B cell (primary cell): ENCODE data around the gene S100A14. TPM values are rescaled to one million over a fixed set of nuclear protein-coding genes. Genes with fewer than 3 reads are reported as not detected.
"Not testable (repeated sequence)": the region's sequence is repeated elsewhere in the genome, so short reads cannot be mapped to it uniquely, and the experiment has no call there.

Experiments used
- ATAC-seq: fragments of 200-7000 bp; cut with Tn5 transposase; one replicate; pipeline ENCODE4 v1.10.0; 2021; ENCODE audit warnings: low read depth, mild to moderate bottlenecking, moderate number of reproducible peaks, moderate library complexity
- CTCF ChIA-PET: fragments of 350-600 bp; sonication (Branson Sonifier 250); formaldehyde crosslinking; loops from one replicate; lab custom pipeline; 2021; ENCODE audit warnings: antibody characterized with exemption, inconsistent platforms; lab: Charles Lee
- POLR2A ChIA-PET: fragments of 350-600 bp; sonication (Branson Sonifier 250); formaldehyde crosslinking; loops from one replicate; lab custom pipeline; 2021; ENCODE audit warnings: antibody characterized with exemption; lab: Charles Lee
- DNase-seq: peaks from one replicate; pipeline ENCODE4 v3.0.0; 2013
- H2AFZ ChIP-seq: 2 replicates; pipeline ENCODE4 v1.6.1; 2012; ENCODE audit warnings: mild to moderate bottlenecking, low read depth, low read length; ENCODE audit not compliant: insufficient read depth, poor library complexity, severe bottlenecking
- H3K27ac ChIP-seq, 2 donors: 1 replicate in 1 of 2; 2 replicates in 1 of 2; pipeline ENCODE4 v1.5.1; 2012 to 2013; ENCODE audit warnings: low read length in 2 of 2, mild to moderate bottlenecking in 2 of 2, moderate library complexity in 1 of 2
- H3K27me3 ChIP-seq, 4 experiments: fragments of 200-600 bp in 1 of 4; sonication (generic) in 1 of 4; replicated peaks in 1 of 4; 1 replicate in 2 of 4; 2 replicates in 2 of 4; pipeline versions ENCODE4 v1.6.1 to v1.7.0; 2013 to 2016; ENCODE audit warnings: low read length in 3 of 4, mild to moderate bottlenecking in 2 of 4, mixed read lengths in 1 of 4, moderate library complexity in 1 of 4; ENCODE audit not compliant: insufficient read depth in 4 of 4, control insufficient read depth in 3 of 4; ENCODE audit errors: control extremely low read depth in 1 of 4
- H3K36me3 ChIP-seq, 2 experiments: replicated peaks in 1 of 2; 1 replicate in 1 of 2; 2 replicates in 1 of 2; pipeline versions ENCODE4 v1.6.1 to v1.7.1; 2013; ENCODE audit warnings: low read length in 1 of 2; ENCODE audit not compliant: insufficient read depth in 2 of 2, control insufficient read depth in 1 of 2; ENCODE audit errors: control extremely low read depth in 1 of 2, extremely low read depth in 1 of 2
- H3K4me1 ChIP-seq, 2 donors: fragments of 200-600 bp in 1 of 2; sonication (generic) in 1 of 2; 1 replicate in 1 of 2; 2 replicates in 1 of 2; pipeline versions ENCODE4 v1.5.1 to v1.6.1; 2013 to 2017; ENCODE audit warnings: low read length in 2 of 2; ENCODE audit not compliant: control insufficient read depth in 2 of 2, insufficient read depth in 2 of 2
- H3K4me2 ChIP-seq: replicated peaks from 2 replicates; pipeline ENCODE3; 2012; ENCODE audit warnings: mild to moderate bottlenecking, low read depth, low read length; ENCODE audit not compliant: poor library complexity, severe bottlenecking
- H3K4me3 ChIP-seq, 5 experiments: fragments of 200-600 bp in 1 of 5; sonication (generic) in 1 of 5; 1 replicate in 3 of 5; 2 replicates in 2 of 5; pipeline versions ENCODE4 v1.5.1 to v1.7.0; 2011 to 2016; ENCODE audit warnings: low read length in 4 of 5, mild to moderate bottlenecking in 4 of 5, low read depth in 2 of 5, control low read depth in 1 of 5, moderate library complexity in 1 of 5; ENCODE audit not compliant: insufficient read depth in 1 of 5; ENCODE audit errors: control extremely low read depth in 1 of 5, extremely low read depth in 1 of 5
- H3K79me2 ChIP-seq: fragments of 200-600 bp; sonication (generic); one replicate; pipeline ENCODE4 v1.6.0; 2016; ENCODE audit warnings: low read length; ENCODE audit not compliant: control insufficient read depth, insufficient read depth
- H3K9ac ChIP-seq: fragments of 200-600 bp; sonication (generic); 2 replicates; pipeline ENCODE4 v1.6.1; 2017; ENCODE audit warnings: mild to moderate bottlenecking, low read length, moderate library complexity
- H3K9me3 ChIP-seq, 3 donors: one replicate each; pipeline versions ENCODE4 v1.6.1 to v1.7.1; 2013; ENCODE audit warnings: low read length in 2 of 3; ENCODE audit not compliant: control insufficient read depth in 2 of 3, insufficient read depth in 1 of 3; ENCODE audit errors: control extremely low read depth in 1 of 3
- H4K20me1 ChIP-seq: 2 replicates; pipeline ENCODE4 v1.6.0; 2012; ENCODE audit warnings: mild to moderate bottlenecking, low read length; ENCODE audit not compliant: insufficient read depth, control insufficient read depth, poor library complexity, severe bottlenecking
- H3K27ac Mint-ChIP-seq: one replicate; pipeline ENCODE4 v1.8.0; 2021; ENCODE audit warnings: mixed read lengths
- H3K27me3 Mint-ChIP-seq: one replicate; pipeline ENCODE4 v1.8.0; 2021; ENCODE audit warnings: mixed read lengths
- H3K4me1 Mint-ChIP-seq: one replicate; pipeline ENCODE4 v1.8.0; 2021; ENCODE audit warnings: mixed read lengths
- H3K4me3 Mint-ChIP-seq: one replicate; pipeline ENCODE4 v1.8.0; 2021; ENCODE audit warnings: mixed read lengths
- H3K9me3 Mint-ChIP-seq: one replicate; pipeline ENCODE4 v1.8.0; 2022; ENCODE audit warnings: mixed read lengths; ENCODE audit not compliant: insufficient read depth
- EZH2 ChIP-seq: IDR thresholded peaks from 2 replicates; pipeline ENCODE4 v1.6.1; 2012; ENCODE audit warnings: borderline replicate concordance, low read depth, mild to moderate bottlenecking, moderate library complexity, low read length; ENCODE audit not compliant: insufficient read depth, poor library complexity, severe bottlenecking
- WGBS: methylation state at CpG from one replicate; pipeline ENCODE4 v1.1.5; 2013; ENCODE audit warnings: missing lambda C conversion rate; ENCODE audit not compliant: insufficient coverage; 5-methylcytosine and 5-hydroxymethylcytosine counted together
- intact Hi-C: fragments of 100-400 bp; cut with micrococcal nuclease; formaldehyde crosslinking; loops from one replicate; pipeline ENCODE4 v1.10.0; 2022
- polyA plus RNA-seq: library from polyadenylated mRNA; depleted of rRNA; stranded (reverse); fragments of >200 nt; gene quantifications from 2 replicates; pipeline ENCODE4 v1.2.3, GENCODE V29; 2012
- total RNA-seq, 2 donors: library from RNA; stranded (reverse); fragments of 120-200 nt in 1 of 2; gene quantifications; 1 replicate in 1 of 2; 2 replicates in 1 of 2; pipeline versions ENCODE4 v1.2.3 to v1.2.4, GENCODE V29; 2013 to 2022
- TF ChIP-seq, protein P1 (sequence below): fragments of 200-600 bp; IDR thresholded peaks from one replicate; pipeline ENCODE4 v1.8.0; 2022; ENCODE audit warnings: antibody characterized with exemption, mild to moderate bottlenecking

The S100A14 gene
- total and polyA plus RNA-seq, 2 donors (not counting 1 experiment from before 2014, with no cell fraction given), result not detected

DNA sequence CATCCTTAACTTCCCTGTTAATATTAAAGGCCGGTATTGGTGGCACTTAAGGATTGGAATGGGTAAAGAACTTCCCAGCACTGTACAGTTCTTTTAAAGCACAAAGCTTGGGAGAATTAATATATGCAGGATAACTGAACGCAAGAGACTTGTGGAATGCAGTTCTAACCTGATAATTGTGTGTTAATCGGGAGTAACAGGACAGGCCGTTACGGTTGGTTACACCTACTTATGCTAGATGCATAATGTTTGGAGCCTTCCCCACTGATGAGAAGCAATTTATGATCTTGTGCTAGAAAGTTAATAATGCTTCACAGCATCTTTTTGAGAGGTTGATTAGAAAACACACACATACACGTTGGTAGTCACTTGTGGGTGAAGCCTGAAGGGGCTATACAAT is 24.7 kb upstream of the S100A14 start:
- intact Hi-C loops, result no loop called here
- H2AFZ ChIP-seq, result no peak overlapping the region
- H3K79me2 ChIP-seq, result peaks cover 72% of the 10 kb centered on the region
- peaks cover 33% of the 10 kb centered on the region for H3K4me1 Mint-ChIP-seq
- POLR2A ChIA-PET, result no interaction called here
- DNase-seq, result no peak
- no peak for ATAC-seq
- no peaks in the 10 kb centered on the region for H3K27me3 ChIP-seq
- no peak overlapping the region for H3K27ac Mint-ChIP-seq
- peaks cover 58 to 97% of the 10 kb centered on the region in 2 experiments for H3K36me3 ChIP-seq
- H3K9me3 Mint-ChIP-seq, result no peaks in the 10 kb centered on the region
- WGBS, result 100% methylated on average over 2 of the region's 6 CpGs
- H3K27ac ChIP-seq, result no peak overlapping the region
- peaks cover 24% of the 10 kb centered on the region for H4K20me1 ChIP-seq
- peaks cover 2 to 4% of the 10 kb centered on the region in 2 donors for H3K4me1 ChIP-seq
- H3K4me3 ChIP-seq, result no peak overlapping the region
- no peak overlapping the region for H3K9ac ChIP-seq
- H3K4me2 ChIP-seq, result no peak overlapping the region
- no peaks in the 10 kb centered on the region for H3K9me3 ChIP-seq
- TF ChIP-seq, protein P1, sequence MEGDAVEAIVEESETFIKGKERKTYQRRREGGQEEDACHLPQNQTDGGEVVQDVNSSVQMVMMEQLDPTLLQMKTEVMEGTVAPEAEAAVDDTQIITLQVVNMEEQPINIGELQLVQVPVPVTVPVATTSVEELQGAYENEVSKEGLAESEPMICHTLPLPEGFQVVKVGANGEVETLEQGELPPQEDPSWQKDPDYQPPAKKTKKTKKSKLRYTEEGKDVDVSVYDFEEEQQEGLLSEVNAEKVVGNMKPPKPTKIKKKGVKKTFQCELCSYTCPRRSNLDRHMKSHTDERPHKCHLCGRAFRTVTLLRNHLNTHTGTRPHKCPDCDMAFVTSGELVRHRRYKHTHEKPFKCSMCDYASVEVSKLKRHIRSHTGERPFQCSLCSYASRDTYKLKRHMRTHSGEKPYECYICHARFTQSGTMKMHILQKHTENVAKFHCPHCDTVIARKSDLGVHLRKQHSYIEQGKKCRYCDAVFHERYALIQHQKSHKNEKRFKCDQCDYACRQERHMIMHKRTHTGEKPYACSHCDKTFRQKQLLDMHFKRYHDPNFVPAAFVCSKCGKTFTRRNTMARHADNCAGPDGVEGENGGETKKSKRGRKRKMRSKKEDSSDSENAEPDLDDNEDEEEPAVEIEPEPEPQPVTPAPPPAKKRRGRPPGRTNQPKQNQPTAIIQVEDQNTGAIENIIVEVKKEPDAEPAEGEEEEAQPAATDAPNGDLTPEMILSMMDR, result no peak
- no peak for TF ChIP-seq EZH2
- CTCF ChIA-PET, result no interaction called here
- H3K4me3 Mint-ChIP-seq, result no peak overlapping the region
- H3K27me3 Mint-ChIP-seq, result no peaks in the 10 kb centered on the region

DNA sequence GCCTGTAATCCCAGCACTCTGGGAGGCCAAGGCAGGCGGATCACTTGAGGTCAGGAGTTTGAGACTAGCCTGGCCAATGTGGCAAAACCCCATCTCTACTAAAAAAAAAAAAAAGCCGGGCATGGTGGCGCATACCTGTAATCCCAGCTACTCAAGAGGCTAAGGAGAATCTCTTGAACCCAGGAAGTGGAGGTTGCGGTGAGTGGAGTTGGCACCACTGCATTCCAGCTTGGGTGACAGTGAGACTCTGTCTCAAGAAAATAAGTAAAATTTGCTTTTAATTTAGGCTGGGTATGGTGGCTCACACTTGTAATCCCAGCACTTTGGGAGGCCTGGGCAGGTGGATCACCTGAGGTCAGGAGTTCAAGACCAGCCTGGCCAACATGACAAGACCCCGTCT is 24.1 kb upstream of the S100A14 start:
- H3K79me2 ChIP-seq, result peaks cover 78% of the 10 kb centered on the region
- DNase-seq, H3K27me3 Mint-ChIP-seq, H3K4me3 ChIP-seq, H3K4me3 Mint-ChIP-seq, H3K9me3 Mint-ChIP-seq, H3K27me3 ChIP-seq, H3K9ac ChIP-seq, intact Hi-C loops, H3K27ac ChIP-seq, H3K27ac Mint-ChIP-seq, H3K4me2 ChIP-seq, H2AFZ ChIP-seq, ATAC-seq, CTCF ChIA-PET, H3K9me3 ChIP-seq: not testable (repeated sequence)
- POLR2A ChIA-PET, result interaction anchor here (0.7 kb wide), 1 partner anchor 1117 kb away, joined by 4 read pairs; no protein-coding TSS in a partner anchor
- H4K20me1 ChIP-seq, result peaks cover 29% of the 10 kb centered on the region
- peaks cover 37% of the 10 kb centered on the region for H3K4me1 Mint-ChIP-seq
- 100% methylated on average over 2 of the region's 5 CpGs for WGBS
- peaks cover 5 to 11% of the 10 kb centered on the region in 2 donors for H3K4me1 ChIP-seq
- H3K36me3 ChIP-seq, result peaks cover 52 to 92% of the 10 kb centered on the region in 2 experiments
